IMR-90 (cell line): ENCODE results near the gene CPLX3. TPM values are rescaled to one million over a fixed set of nuclear protein-coding genes. Genes with fewer than 3 reads are reported as not detected.

ENCODE experiments used
- ATAC-seq: fragments of 200-7000 bp; cut with Tn5 transposase; 2 replicates; pipeline ENCODE4 v1.9.1; 2020; ENCODE audit warnings: low read depth, mild to moderate bottlenecking, moderate library complexity
- BruUV-seq: library from RNA; stranded (reverse); fragments of 400-500 nt; replicated peaks from 2 replicates; lab custom pipeline; 2021; lab: Mats Ljungman, UMichigan
- CTCF ChIA-PET: fragments of 300-600 bp; formaldehyde crosslinking; extraction: SDS; loops from one replicate; lab custom pipeline; 2021; ENCODE audit warnings: antibody characterized with exemption; lab: Yijun Ruan, JAX
- POLR2A ChIA-PET: fragments of 300-600 bp; sonication (Branson Sonifier 250); formaldehyde crosslinking; loops from one replicate; lab custom pipeline; 2022; ENCODE audit warnings: antibody characterized with exemption; ENCODE audit not compliant: unreplicated experiment; lab: Charles Lee
- DNase-seq: peaks from one replicate; pipeline ENCODE4 v3.0.0; 2013
- H2AFZ ChIP-seq: replicated peaks from 2 replicates; pipeline ENCODE3; 2013; ENCODE audit warnings: low read length, mild to moderate bottlenecking; ENCODE audit not compliant: poor library complexity
- H2AK5ac ChIP-seq: 2 replicates; pipeline ENCODE4 v1.6.1; 2013; ENCODE audit warnings: low read depth, low read length, inconsistent platforms
- H2AK9ac ChIP-seq: replicated peaks from 2 replicates; pipeline ENCODE3; 2013; ENCODE audit warnings: mild to moderate bottlenecking, low read depth, low read length, moderate library complexity; ENCODE audit not compliant: poor library complexity
- H2BK120ac ChIP-seq: 2 replicates; pipeline ENCODE4 v1.6.1; 2013; ENCODE audit warnings: low read depth, low read length, inconsistent platforms
- H2BK15ac ChIP-seq: 3 replicates; pipeline ENCODE4 v1.6.1; 2013; ENCODE audit warnings: low read depth, low read length, inconsistent platforms
- H2BK20ac ChIP-seq: 2 replicates; pipeline ENCODE4 v1.6.1; 2013; ENCODE audit warnings: low read depth, mild to moderate bottlenecking, inconsistent platforms, low read length, moderate library complexity
- H2BK5ac ChIP-seq: 2 replicates; pipeline ENCODE4 v1.6.1; 2013; ENCODE audit warnings: mild to moderate bottlenecking, low read depth, low read length, inconsistent platforms; ENCODE audit not compliant: poor library complexity, severe bottlenecking
- H3K14ac ChIP-seq: replicated peaks from 2 replicates; pipeline ENCODE4 v1.6.1; 2013; ENCODE audit warnings: low read depth, low read length, inconsistent platforms
- H3K18ac ChIP-seq: 2 replicates; pipeline ENCODE4 v1.6.1; 2013; ENCODE audit warnings: low read depth, low read length, control low read depth
- H3K23ac ChIP-seq: 2 replicates; pipeline ENCODE4 v1.6.1; 2013; ENCODE audit warnings: low read depth, low read length, inconsistent platforms
- H3K27ac ChIP-seq: 2 replicates; pipeline ENCODE4 v1.5.1; 2013; ENCODE audit warnings: mild to moderate bottlenecking, control low read depth, low read length; ENCODE audit not compliant: insufficient read depth
- H3K27me3 ChIP-seq: 2 replicates; pipeline ENCODE4 v1.6.1; 2013; ENCODE audit warnings: low read length; ENCODE audit not compliant: control insufficient read depth, insufficient read depth
- H3K36me3 ChIP-seq: 2 replicates; pipeline ENCODE4 v1.6.1; 2013; ENCODE audit warnings: low read length, mixed read lengths; ENCODE audit not compliant: control insufficient read depth, insufficient read depth
- H3K4ac ChIP-seq: 2 replicates; pipeline ENCODE4 v1.6.1; 2013; ENCODE audit warnings: low read depth, low read length, inconsistent platforms
- H3K4me1 ChIP-seq: 2 replicates; pipeline ENCODE4 v1.6.1; 2013; ENCODE audit warnings: low read length, mixed read lengths; ENCODE audit not compliant: control insufficient read depth, insufficient read depth
- H3K4me2 ChIP-seq: 2 replicates; pipeline ENCODE4 v1.6.1; 2013; ENCODE audit warnings: low read depth, mild to moderate bottlenecking, control low read depth, low read length, moderate library complexity
- H3K4me3 ChIP-seq: 2 replicates; pipeline ENCODE4 v1.5.1; 2013; ENCODE audit warnings: low read depth, mild to moderate bottlenecking, control low read depth, low read length, moderate library complexity; ENCODE audit not compliant: insufficient read depth
- H3K56ac ChIP-seq: 2 replicates; pipeline ENCODE4 v1.6.1; 2013; ENCODE audit warnings: low read length, inconsistent platforms; ENCODE audit not compliant: insufficient read depth; ENCODE audit errors: extremely low read depth
- H3K79me1 ChIP-seq, 2 experiments: 2 replicates each; pipeline ENCODE4 v1.6.1; 2013; ENCODE audit warnings: low read length in 2 of 2, inconsistent platforms in 1 of 2, low read depth in 1 of 2
- H3K9ac ChIP-seq: 2 replicates; pipeline ENCODE4 v1.6.1; 2013; ENCODE audit warnings: low read depth, low read length, control low read depth
- H3K9me1 ChIP-seq: 2 replicates; pipeline ENCODE4 v1.6.1; 2013; ENCODE audit warnings: low read length, inconsistent platforms; ENCODE audit not compliant: insufficient read depth
- H3K9me3 ChIP-seq: 2 replicates; pipeline ENCODE4 v1.6.1; 2013; ENCODE audit warnings: low read length; ENCODE audit not compliant: control insufficient read depth, insufficient read depth
- H4K20me1 ChIP-seq: 2 replicates; pipeline ENCODE4 v1.6.1; 2013; ENCODE audit warnings: low read length, inconsistent platforms; ENCODE audit not compliant: insufficient read depth
- H4K5ac ChIP-seq: 2 replicates; pipeline ENCODE4 v1.6.1; 2013; ENCODE audit warnings: mild to moderate bottlenecking, low read depth, low read length, control low read depth
- H4K8ac ChIP-seq, 2 experiments: 2 replicates each; pipeline ENCODE4 v1.6.1; 2013; ENCODE audit warnings: low read depth in 2 of 2, low read length in 2 of 2, control low read depth in 1 of 2, inconsistent platforms in 1 of 2
- H4K91ac ChIP-seq: 2 replicates; pipeline ENCODE4 v1.6.1; 2013; ENCODE audit warnings: low read depth, low read length, inconsistent platforms; ENCODE audit not compliant: insufficient read depth
- BHLHE40 ChIP-seq: fragments of 150-350 bp; IDR thresholded peaks from 2 replicates; pipeline ENCODE4 v1.6.1; 2016; ENCODE audit warnings: mild to moderate bottlenecking, low read depth, low read length
- CEBPB ChIP-seq: IDR thresholded peaks from 2 replicates; pipeline ENCODE4 v1.6.1; 2012; ENCODE audit warnings: low read depth, low read length, improper control_type of control experiment
- CHD1 ChIP-seq: IDR thresholded peaks from 2 replicates; pipeline ENCODE4 v1.6.1; 2012; ENCODE audit warnings: low read depth, low read length, improper control_type of control experiment
- ELK1 ChIP-seq: fragments of 150-350 bp; IDR thresholded peaks from 2 replicates; pipeline ENCODE4 v1.6.1; 2016; ENCODE audit warnings: low read depth, mild to moderate bottlenecking, low read length, moderate library complexity, borderline replicate concordance
- FOS ChIP-seq: fragments of 150-350 bp; IDR thresholded peaks from 2 replicates; pipeline ENCODE4 v1.6.1; 2016; ENCODE audit warnings: low read depth, low read length
- MAFK ChIP-seq: IDR thresholded peaks from 2 replicates; pipeline ENCODE4 v1.6.1; 2012; ENCODE audit warnings: low read depth, low read length, improper control_type of control experiment
- MAZ ChIP-seq: IDR thresholded peaks from 2 replicates; pipeline ENCODE4 v1.6.1; 2012; ENCODE audit warnings: low read depth, mild to moderate bottlenecking, low read length, improper control_type of control experiment, moderate library complexity, borderline replicate concordance
- MXI1 ChIP-seq: IDR thresholded peaks from 2 replicates; pipeline ENCODE4 v1.6.1; 2012; ENCODE audit warnings: low read depth, mild to moderate bottlenecking, low read length, moderate library complexity, borderline replicate concordance
- NFE2L2 ChIP-seq: fragments of 150-350 bp; IDR thresholded peaks from 2 replicates; pipeline ENCODE4 v1.6.1; 2016; ENCODE audit warnings: low read depth, mild to moderate bottlenecking, low read length
- POLR2A ChIP-seq: IDR thresholded peaks from 2 replicates; pipeline ENCODE4 v1.6.1; 2012; ENCODE audit warnings: mild to moderate bottlenecking, low read depth, low read length
- RAD21 ChIP-seq: IDR thresholded peaks from 2 replicates; pipeline ENCODE4 v1.6.1; 2012; ENCODE audit warnings: low read length, improper control_type of control experiment
- SMC3 ChIP-seq: fragments of 150-350 bp; IDR thresholded peaks from 2 replicates; pipeline ENCODE4 v1.6.1; 2016; ENCODE audit warnings: low read depth, mild to moderate bottlenecking, antibody characterized with exemption, low read length, moderate library complexity
- USF2 ChIP-seq: fragments of 150-350 bp; IDR thresholded peaks from 2 replicates; pipeline ENCODE4 v1.6.1; 2017; ENCODE audit warnings: mild to moderate bottlenecking, antibody characterized with exemption, low read length, low read depth
- WGBS, 2 experiments: methylation state at CpG; one replicate each; pipeline versions ENCODE4 v1.1.5 to v1.1.7; 2013; ENCODE audit warnings: missing lambda C conversion rate in 2 of 2; ENCODE audit not compliant: insufficient read length in 1 of 2; ENCODE audit errors: extremely low coverage in 2 of 2; 5-methylcytosine and 5-hydroxymethylcytosine counted together
- dilution Hi-C: fragments of 300-500 bp; cut with HindIII; formaldehyde crosslinking; loops from one replicate; pipeline ENCODE4 v1.14.3; 2018; ENCODE audit warnings: low sequenced_read_pairs; ENCODE audit not compliant: unreplicated experiment
- in situ Hi-C: fragments of 300-500 bp; cut with MboI; formaldehyde crosslinking; loops from 3 replicates; pipeline ENCODE4 v1.14.3; 2019; ENCODE audit warnings: low sequenced_read_pairs, inconsistent platforms, mixed read lengths
- intact Hi-C: fragments of 100-400 bp; cut with micrococcal nuclease; formaldehyde crosslinking; loops from 2 replicates; pipeline ENCODE4 v1.10.0; 2022
- polyA plus RNA-seq, 3 experiments: library from polyadenylated mRNA; depleted of rRNA; stranded (reverse); fragments of >200 nt; gene quantifications; 2 replicates each; pipeline ENCODE4 v1.2.3, GENCODE V29; 2012; ENCODE audit warnings: low replicate concordance in 1 of 3
- total RNA-seq: library from RNA; depleted of rRNA; stranded (reverse); fragments of >200 nt; gene quantifications from 2 replicates; pipeline ENCODE4 v1.2.3, GENCODE V29; 2012

Gene CPLX3
- total and polyA plus RNA-seq, 2 of the 4 experiments (the other 2 are of a cell fraction), result not detected

GRCh38 chr15:74842581-74843444 is 16.4 kb downstream of the CPLX3 start, which contains the start of gene ULK3:
ULK3 (minus strand) TSS chr15:74843156; CDS start chr15:74843105, 51 bp downstream.
- peaks cover 4% of the 10 kb centered on the region; the same call in 1 of the 2 replicates for H3K4me1 ChIP-seq
- H2BK15ac ChIP-seq, result peak within 1 kb of the TSS; percentile 13; the same call in 1 of the 3 replicates
- ChIA-PET POLR2A (no interaction called here), CTCF (interaction anchor here (0.6 to 1.2 kb wide), 2 partner anchors 13 to 59 kb away, joined by 3 to 4 read pairs; no protein-coding TSS in a partner anchor)
- H3K18ac ChIP-seq, result no peak within 1 kb of the TSS; the same call in 1 of the 2 replicates
- H2BK20ac ChIP-seq, result no peak within 1 kb of the TSS
- H3K4me2 ChIP-seq, result peak within 1 kb of the TSS; percentile 83
- peak within 1 kb of the TSS; percentile 89 to 91 for H4K8ac ChIP-seq
- in situ Hi-C loops (no loop called here), dilution Hi-C loops (no loop called here), intact Hi-C loops (loop anchor here (5.0 kb wide), 2 partner anchors 49 to 64 kb away; partner anchors contain the start of genes FAM219B and MPI)
- peak; percentile 73 for DNase-seq
- peak within 1 kb of the TSS; percentile 78 for H3K14ac ChIP-seq
- peak within 1 kb of the TSS; percentile 35 for H4K5ac ChIP-seq
- peak within 1 kb of the TSS; percentile 91 for H3K4me3 ChIP-seq
- peak within 1 kb of the TSS; percentile 54 for H2BK5ac ChIP-seq
- H2AFZ ChIP-seq, result peak within 1 kb of the TSS; percentile 93
- peak within 1 kb of the TSS; percentile 79 for H3K9ac ChIP-seq
- H3K4ac ChIP-seq, result peak within 1 kb of the TSS; percentile 92
- 0 out of 2 replicates have a peak, but pooled peaks cover 3% of the 10 kb centered on the region for H3K9me1 ChIP-seq
- H3K27me3 ChIP-seq, result no peaks in the 10 kb centered on the region
- peak within 1 kb of the TSS; percentile 94 for H2AK9ac ChIP-seq
- H4K20me1 ChIP-seq, result no peaks in the 10 kb centered on the region
- no peak within 1 kb of the TSS for H3K56ac ChIP-seq
- peaks cover 17% of the 10 kb centered on the region for H3K36me3 ChIP-seq
- peak within 1 kb of the TSS; percentile 79 for H2AK5ac ChIP-seq
- H3K79me1 ChIP-seq, result peaks cover 0 to 17% of the 10 kb centered on the region in 2 experiments; a peak in 1 of 4 replicates
- no peaks in the 10 kb centered on the region for H3K9me3 ChIP-seq
- peak within 1 kb of the TSS; percentile 50 for H4K91ac ChIP-seq
- peak within 1 kb of the TSS; percentile 70 for H3K23ac ChIP-seq
- WGBS, 2 experiments, result 1% methylated on average over 38 of the region's 84 CpGs; no CpG with 5 or more reads in 1 of the 2 experiments
- peak within 1 kb of the TSS; percentile 46; the same call in 1 of the 2 replicates for H2BK120ac ChIP-seq
- H3K27ac ChIP-seq, result peak within 1 kb of the TSS; percentile 67
- BruUV-seq, result no TSS peak
- peak; percentile 98 for ATAC-seq
- TF ChIP-seq USF2 (peak; percentile 97), POLR2A (no peak), FOS (peak; percentile 24; the same call in 1 of the 2 replicates), MAFK (no peak), CEBPB (no peak), MXI1 (peak; percentile 96), CHD1 (no peak), BHLHE40 (peak; percentile 60), ELK1 (no peak), RAD21 (peak; percentile 41), SMC3 (peak; percentile 25; the same call in 1 of the 2 replicates), MAZ (peak; percentile 88; the same call in 1 of the 2 replicates), NFE2L2 (no peak)
